Neural crest cell (in vitro differentiated cells): Measurements from ENCODE around the gene RUNX1. TPM values are rescaled to one million over a fixed set of nuclear protein-coding genes. Genes with fewer than 3 reads are reported as not detected.

Experiments used
- DNase-seq: peaks from one replicate; pipeline ENCODE4 v3.0.0; 2021; ENCODE audit warnings: low read depth, mixed read lengths, low spot score
- H3K27ac Mint-ChIP-seq: one replicate; pipeline ENCODE4 v1.8.0; 2021; ENCODE audit warnings: mild to moderate bottlenecking, mixed read lengths; ENCODE audit not compliant: unreplicated experiment
- H3K27me3 Mint-ChIP-seq: 2 replicates; pipeline ENCODE4 v1.8.0; 2021; ENCODE audit warnings: low read depth, mild to moderate bottlenecking, mixed read lengths
- H3K36me3 Mint-ChIP-seq: 2 replicates; pipeline ENCODE4 v1.8.0; 2021; ENCODE audit warnings: low read depth, mild to moderate bottlenecking, mixed read lengths
- H3K4me1 Mint-ChIP-seq: 2 replicates; pipeline ENCODE4 v1.8.0; 2021; ENCODE audit warnings: mixed read lengths
- H3K4me3 Mint-ChIP-seq: one replicate; pipeline ENCODE4 v1.8.0; 2021; ENCODE audit warnings: mild to moderate bottlenecking, mixed read lengths
- H3K9me3 Mint-ChIP-seq: 2 replicates; pipeline ENCODE4 v1.8.0; 2021; ENCODE audit warnings: mixed read lengths
- CTCF ChIP-seq: fragments of 200-600 bp; sonication (generic); conservative IDR thresholded peaks from 2 replicates; pipeline ENCODE4 v1.5.0; 2021; ENCODE audit warnings: antibody characterized with exemption, mild to moderate bottlenecking
- total RNA-seq: library from RNA; stranded (reverse); gene quantifications from 2 replicates; pipeline ENCODE4 v1.2.1, GENCODE V29; 2021

Gene RUNX1
- total RNA-seq, 1 donor from 2014 or later, result 0.63 TPM

GRCh38 chr21:34900376-34900775 lies 148.7 kb downstream of the RUNX1 start:
- H3K36me3 Mint-ChIP-seq, result no peaks in the 10 kb centered on the region
- DNase-seq, result no peak
- no peaks in the 10 kb centered on the region for H3K9me3 Mint-ChIP-seq
- no peak overlapping the region for H3K4me3 Mint-ChIP-seq
- no peak overlapping the region for H3K27ac Mint-ChIP-seq
- H3K27me3 Mint-ChIP-seq, result peaks cover 41% of the 10 kb centered on the region
- peaks cover 6% of the 10 kb centered on the region for H3K4me1 Mint-ChIP-seq
- TF ChIP-seq CTCF, result no peak

- H3K27ac Mint-ChIP-seq, result no peak overlapping the region
- H3K27me3 Mint-ChIP-seq, result peaks cover 41% of the 10 kb centered on the region
- no peak for TF ChIP-seq CTCF
- no peak for DNase-seq
- no peaks in the 10 kb centered on the region for H3K36me3 Mint-ChIP-seq
- no peak overlapping the region for H3K4me3 Mint-ChIP-seq
- H3K4me1 Mint-ChIP-seq, result no peaks in the 10 kb centered on the region
- H3K9me3 Mint-ChIP-seq, result no peaks in the 10 kb centered on the region
Observed at GRCh38 chr21:34899760-34900159, 149.3 kb downstream of the RUNX1 start.

- TF ChIP-seq CTCF, result no peak
- Mint-ChIP-seq H3K9me3 (no peaks in the 10 kb centered on the region), H3K4me3 (no peak overlapping the region), H3K27me3 (peaks cover 44% of the 10 kb centered on the region), H3K27ac (no peak overlapping the region), H3K4me1 (no peaks in the 10 kb centered on the region), H3K36me3 (no peaks in the 10 kb centered on the region)
- no peak for DNase-seq
Observed at GRCh38 chr21:34899302-34899701, 149.8 kb downstream of the RUNX1 start.

- peaks cover 59% of the 10 kb centered on the region for H3K27me3 Mint-ChIP-seq
- no peak overlapping the region for H3K27ac Mint-ChIP-seq
- DNase-seq, result no peak
- TF ChIP-seq CTCF, result no peak
- H3K4me1 Mint-ChIP-seq, result no peaks in the 10 kb centered on the region
- H3K36me3 Mint-ChIP-seq, result no peaks in the 10 kb centered on the region
- H3K4me3 Mint-ChIP-seq, result no peak overlapping the region
- no peaks in the 10 kb centered on the region for H3K9me3 Mint-ChIP-seq
Observed at GRCh38 chr21:34897828-34898227, 151.3 kb downstream of the RUNX1 start.

- TF ChIP-seq CTCF, result no peak
- peaks cover 83% of the 10 kb centered on the region for H3K27me3 Mint-ChIP-seq
- H3K27ac Mint-ChIP-seq, result no peak overlapping the region
- no peaks in the 10 kb centered on the region for H3K9me3 Mint-ChIP-seq
- H3K4me1 Mint-ChIP-seq, result peaks cover 6% of the 10 kb centered on the region
- H3K36me3 Mint-ChIP-seq, result no peaks in the 10 kb centered on the region
- no peak for DNase-seq
- no peak overlapping the region for H3K4me3 Mint-ChIP-seq
Observed at GRCh38 chr21:34894401-34894800, 154.7 kb downstream of the RUNX1 start.

GRCh38 chr21:34892209-34892608 lies 156.9 kb downstream of the RUNX1 start:
- Mint-ChIP-seq H3K27me3 (peaks cover 86% of the 10 kb centered on the region), H3K27ac (no peak overlapping the region), H3K36me3 (no peaks in the 10 kb centered on the region), H3K9me3 (no peaks in the 10 kb centered on the region), H3K4me3 (peak overlapping the region; percentile 81), H3K4me1 (peaks cover 15% of the 10 kb centered on the region)
- no peak for TF ChIP-seq CTCF
- DNase-seq, result no peak
